Left ventricle myocardium inferior (tissue), 1 donor: Measurements from ENCODE around the gene PPM1E. TPM values are rescaled to one million over a fixed set of nuclear protein-coding genes. Genes with fewer than 3 reads are reported as not detected.
A peak's percentile ranks its signal among the peaks of the same experiment; 100 is the strongest.

Experiments
- DNase-seq: peaks from one replicate; pipeline ENCODE4 v3.0.0-alpha.2; 2020
- H3K27ac ChIP-seq: fragments of 200-600 bp; replicated peaks from 2 replicates; pipeline ENCODE4 v1.8.0; 2021
- H3K27me3 ChIP-seq: fragments of 200-600 bp; 2 replicates; pipeline ENCODE4 v1.8.0; 2021; ENCODE audit warnings: low read depth
- H3K36me3 ChIP-seq: fragments of 200-600 bp; 2 replicates; pipeline ENCODE4 v1.8.0; 2021
- H3K4me1 ChIP-seq: fragments of 200-600 bp; 2 replicates; pipeline ENCODE4 v1.8.0; 2021
- H3K4me3 ChIP-seq: fragments of 200-600 bp; 2 replicates; pipeline ENCODE4 v1.8.0; 2021; ENCODE audit warnings: mild to moderate bottlenecking, moderate library complexity
- H3K9me3 ChIP-seq: fragments of 200-600 bp; replicated peaks from 2 replicates; pipeline ENCODE4 v1.8.0; 2021
- intact Hi-C: fragments of 100-400 bp; cut with micrococcal nuclease; formaldehyde crosslinking; loops from one replicate; pipeline ENCODE4 v1.11.0; 2022
- total RNA-seq: library from RNA; stranded (reverse); fragmentation: NEBNext Ultra II Directional; extraction: Animal tissue kit (Norgen Biotek cat#: 25700); gene quantifications from one replicate; pipeline ENCODE4 v1.2.1, GENCODE V29; 2021
- TF ChIP-seq, protein P1 (sequence below): fragments of 200-600 bp; IDR thresholded peaks from 2 replicates; pipeline ENCODE4 v1.8.0; 2021; ENCODE audit warnings: antibody characterized with exemption, mild to moderate bottlenecking, borderline replicate concordance
- donor health status: DM: no; HTN: yes; CAD: no; lungs with severe emphysema.

The PPM1E gene
- total RNA-seq, 1 donor from 2014 or later = 0.80 TPM

DNA sequence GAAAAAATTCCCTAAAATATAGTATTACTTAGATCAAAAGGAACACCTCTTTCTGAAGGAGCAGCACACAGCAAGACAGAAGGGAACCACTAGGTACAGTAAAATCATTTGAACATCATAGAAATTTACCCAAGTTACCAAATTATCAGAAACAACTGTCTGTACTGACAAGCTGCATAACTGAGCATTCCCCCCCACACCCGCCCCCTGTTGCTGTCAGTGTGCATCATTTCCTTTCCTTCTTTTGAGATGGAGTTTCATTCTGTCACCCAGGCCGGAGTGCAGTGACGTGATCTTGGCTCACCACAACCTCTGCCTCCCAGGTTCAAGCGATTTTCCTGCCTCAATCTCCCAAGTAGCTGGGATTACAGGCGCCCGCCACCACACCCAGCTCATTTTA is 230.3 kb downstream of the PPM1E start:
- Histone ChIP-seq H3K36me3 (no peaks in the 10 kb centered on the region), H3K4me3 (no peak overlapping the region), H3K27ac (no peak overlapping the region), H3K9me3 (no peaks in the 10 kb centered on the region), H3K4me1 (no peaks in the 10 kb centered on the region), H3K27me3 (no peaks in the 10 kb centered on the region)
- intact Hi-C loops = no loop called here
- DNase-seq = no peak
- TF ChIP-seq, protein P1, sequence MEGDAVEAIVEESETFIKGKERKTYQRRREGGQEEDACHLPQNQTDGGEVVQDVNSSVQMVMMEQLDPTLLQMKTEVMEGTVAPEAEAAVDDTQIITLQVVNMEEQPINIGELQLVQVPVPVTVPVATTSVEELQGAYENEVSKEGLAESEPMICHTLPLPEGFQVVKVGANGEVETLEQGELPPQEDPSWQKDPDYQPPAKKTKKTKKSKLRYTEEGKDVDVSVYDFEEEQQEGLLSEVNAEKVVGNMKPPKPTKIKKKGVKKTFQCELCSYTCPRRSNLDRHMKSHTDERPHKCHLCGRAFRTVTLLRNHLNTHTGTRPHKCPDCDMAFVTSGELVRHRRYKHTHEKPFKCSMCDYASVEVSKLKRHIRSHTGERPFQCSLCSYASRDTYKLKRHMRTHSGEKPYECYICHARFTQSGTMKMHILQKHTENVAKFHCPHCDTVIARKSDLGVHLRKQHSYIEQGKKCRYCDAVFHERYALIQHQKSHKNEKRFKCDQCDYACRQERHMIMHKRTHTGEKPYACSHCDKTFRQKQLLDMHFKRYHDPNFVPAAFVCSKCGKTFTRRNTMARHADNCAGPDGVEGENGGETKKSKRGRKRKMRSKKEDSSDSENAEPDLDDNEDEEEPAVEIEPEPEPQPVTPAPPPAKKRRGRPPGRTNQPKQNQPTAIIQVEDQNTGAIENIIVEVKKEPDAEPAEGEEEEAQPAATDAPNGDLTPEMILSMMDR = no peak

DNA sequence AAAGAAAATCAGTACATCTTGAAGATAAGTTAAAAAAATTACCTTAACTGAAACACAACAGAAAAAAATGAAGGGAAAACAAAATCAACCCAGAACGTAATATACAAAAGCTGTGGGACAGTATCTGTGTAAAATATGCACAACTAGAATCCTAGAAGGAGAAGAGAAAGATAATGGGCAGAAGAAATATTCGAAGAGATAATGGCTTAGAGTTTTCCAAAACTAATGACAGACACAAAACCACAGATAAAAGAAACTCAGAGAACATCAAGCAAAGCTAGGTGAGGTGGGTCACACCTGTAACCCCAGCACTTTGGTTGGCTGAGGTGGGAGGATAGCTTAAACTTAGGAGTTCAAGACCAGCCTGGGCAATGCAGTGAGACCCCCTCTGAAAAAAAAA is 234.0 kb downstream of the PPM1E start:
- no peak for DNase-seq
- Histone ChIP-seq H3K4me1 (peaks cover 14% of the 10 kb centered on the region), H3K27me3 (no peaks in the 10 kb centered on the region), H3K36me3 (no peaks in the 10 kb centered on the region), H3K9me3 (no peaks in the 10 kb centered on the region), H3K27ac (no peak overlapping the region), H3K4me3 (no peak overlapping the region)
- TF ChIP-seq, protein P1 = no peak
- intact Hi-C loops = no loop called here

DNA sequence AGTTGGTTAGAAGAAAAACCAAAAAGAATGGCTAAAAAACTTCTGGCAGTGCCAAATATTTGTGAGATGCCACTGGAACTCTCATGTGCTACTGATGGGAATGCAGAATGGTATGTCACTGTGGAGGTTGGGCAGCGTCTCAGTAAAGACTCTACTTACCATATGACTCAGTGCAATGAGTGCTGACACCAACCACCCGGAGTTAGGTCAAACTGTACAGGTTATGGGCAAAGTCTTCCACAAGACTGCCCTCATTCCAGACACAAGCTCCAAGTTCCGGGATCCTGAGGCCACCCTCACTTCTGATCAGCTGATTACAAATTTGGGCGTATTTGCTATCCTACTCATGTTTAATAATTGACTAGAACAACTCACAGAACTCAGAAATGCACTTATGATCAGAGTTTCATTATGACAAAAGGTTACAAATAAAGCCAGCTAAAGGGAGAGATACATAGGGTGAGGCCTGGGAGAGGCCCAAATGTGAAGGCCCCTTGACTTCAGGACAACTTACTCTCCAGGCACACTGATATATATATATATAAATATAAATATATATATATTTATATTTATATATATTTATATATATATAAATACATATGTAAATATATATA is 236.2 kb downstream of the PPM1E start:
- H3K4me1 ChIP-seq = peaks cover 23% of the 10 kb centered on the region
- TF ChIP-seq, protein P1 = no peak
- intact Hi-C loops = no loop called here
- no peak for DNase-seq
- H3K27ac ChIP-seq = no peak overlapping the region
- peaks cover under 1% of the 10 kb centered on the region for H3K36me3 ChIP-seq
- no peaks in the 10 kb centered on the region for H3K27me3 ChIP-seq
- H3K9me3 ChIP-seq = no peaks in the 10 kb centered on the region
- no peak overlapping the region for H3K4me3 ChIP-seq

DNA sequence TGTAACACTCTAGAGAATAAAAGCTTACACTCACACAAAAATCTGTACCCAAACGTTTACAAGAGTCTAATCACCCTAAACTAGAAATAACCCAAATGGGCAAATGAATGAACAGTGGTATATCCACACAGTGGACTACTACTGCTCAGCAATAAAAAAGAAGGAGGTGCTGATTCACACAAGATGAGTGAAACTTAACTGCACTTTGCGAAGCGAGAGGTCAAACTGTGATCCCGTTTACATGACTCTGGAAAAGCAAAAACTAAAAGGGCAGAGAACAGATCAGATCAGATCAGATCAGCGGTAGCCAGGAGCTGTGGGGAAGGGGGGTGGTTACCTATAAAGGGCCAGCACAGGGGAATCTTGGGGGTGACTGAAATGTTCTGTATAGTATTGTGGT is 237.7 kb downstream of the PPM1E start:
- peaks cover 23% of the 10 kb centered on the region for H3K4me1 ChIP-seq
- peaks cover 10% of the 10 kb centered on the region for H3K36me3 ChIP-seq
- TF ChIP-seq, protein P1 = no peak
- H3K27ac ChIP-seq = peak overlapping the region; percentile 40
- no peaks in the 10 kb centered on the region for H3K9me3 ChIP-seq
- H3K4me3 ChIP-seq = no peak overlapping the region
- H3K27me3 ChIP-seq = no peaks in the 10 kb centered on the region
- DNase-seq = no peak
- intact Hi-C loops = no loop called here

DNA sequence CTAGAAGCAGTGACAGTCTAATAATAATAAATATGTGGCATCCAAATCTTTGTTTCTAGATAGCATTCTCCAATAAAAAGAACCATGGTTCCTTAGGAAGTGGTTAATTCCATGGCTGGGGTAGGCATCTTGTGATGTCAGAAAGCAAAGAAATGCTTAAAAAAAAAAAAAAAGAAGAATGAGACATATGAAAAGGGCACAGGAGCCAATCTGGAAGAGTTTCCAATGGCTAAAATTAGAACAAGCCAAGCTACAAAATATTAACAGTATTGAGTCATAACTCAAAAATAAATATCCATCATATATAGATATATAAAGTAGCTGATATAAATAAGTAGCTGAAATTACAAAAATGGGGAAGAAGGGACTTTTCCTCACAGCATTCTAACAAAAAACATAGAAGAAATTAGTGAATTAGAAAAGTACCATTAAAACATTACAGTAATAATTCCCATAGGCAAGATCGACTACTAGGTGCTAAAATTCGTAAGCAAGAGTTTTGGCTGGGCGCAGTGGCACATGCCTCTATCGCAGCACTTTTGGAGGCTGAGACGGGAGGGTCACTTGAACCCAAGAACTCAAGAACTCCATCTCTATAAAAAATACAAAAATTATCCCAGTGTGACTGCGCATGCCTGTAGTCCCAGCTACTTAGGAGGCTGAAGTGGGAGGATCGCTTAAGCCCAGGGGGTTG is 239.7 kb downstream of the PPM1E start:
- Histone ChIP-seq H3K36me3 (peaks cover 30% of the 10 kb centered on the region), H3K9me3 (no peaks in the 10 kb centered on the region), H3K4me3 (no peak overlapping the region), H3K27ac (no peak overlapping the region), H3K4me1 (peaks cover 23% of the 10 kb centered on the region), H3K27me3 (no peaks in the 10 kb centered on the region)
- intact Hi-C loops = no loop called here
- no peak for DNase-seq
- TF ChIP-seq, protein P1 = no peak
